OCI-LY7 (cell line): ENCODE results near the gene FAM187B.

Experiments used
- EZH2phosphoT487 ChIP-seq: fragments of 200-600 bp; sonication (generic); IDR thresholded peaks from 2 replicates; pipeline ENCODE4 v1.6.1; 2018; ENCODE audit warnings: low read depth, borderline replicate concordance, mild to moderate bottlenecking, mixed run types, antibody characterized with exemption, low read length, moderate library complexity, mixed read lengths
- TF ChIP-seq, protein P1 (sequence below): fragments of 200-600 bp; sonication (generic); conservative IDR thresholded peaks from 2 replicates; pipeline ENCODE4 v1.5.1; 2014; ENCODE audit warnings: mild to moderate bottlenecking, antibody characterized with exemption, low read length, moderate library complexity, mixed read lengths

- TF ChIP-seq, protein P1, sequence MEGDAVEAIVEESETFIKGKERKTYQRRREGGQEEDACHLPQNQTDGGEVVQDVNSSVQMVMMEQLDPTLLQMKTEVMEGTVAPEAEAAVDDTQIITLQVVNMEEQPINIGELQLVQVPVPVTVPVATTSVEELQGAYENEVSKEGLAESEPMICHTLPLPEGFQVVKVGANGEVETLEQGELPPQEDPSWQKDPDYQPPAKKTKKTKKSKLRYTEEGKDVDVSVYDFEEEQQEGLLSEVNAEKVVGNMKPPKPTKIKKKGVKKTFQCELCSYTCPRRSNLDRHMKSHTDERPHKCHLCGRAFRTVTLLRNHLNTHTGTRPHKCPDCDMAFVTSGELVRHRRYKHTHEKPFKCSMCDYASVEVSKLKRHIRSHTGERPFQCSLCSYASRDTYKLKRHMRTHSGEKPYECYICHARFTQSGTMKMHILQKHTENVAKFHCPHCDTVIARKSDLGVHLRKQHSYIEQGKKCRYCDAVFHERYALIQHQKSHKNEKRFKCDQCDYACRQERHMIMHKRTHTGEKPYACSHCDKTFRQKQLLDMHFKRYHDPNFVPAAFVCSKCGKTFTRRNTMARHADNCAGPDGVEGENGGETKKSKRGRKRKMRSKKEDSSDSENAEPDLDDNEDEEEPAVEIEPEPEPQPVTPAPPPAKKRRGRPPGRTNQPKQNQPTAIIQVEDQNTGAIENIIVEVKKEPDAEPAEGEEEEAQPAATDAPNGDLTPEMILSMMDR = no peak
- TF ChIP-seq EZH2phosphoT487 = no peak
These were observed 25.1 kb upstream of the FAM187B start for GRCh38 chr19:35253316-35254286.
